SK-N-SH (cell line): Measurements from ENCODE around the gene GLG1.
"Not testable (repeated sequence)": the region's sequence is repeated elsewhere in the genome, so short reads cannot be mapped to it uniquely, and the experiment has no call there.

ENCODE experiments used
- EZH2phosphoT487 ChIP-seq: fragments of 200-600 bp; sonication (generic); IDR thresholded peaks from 2 replicates; pipeline ENCODE4 v1.6.1; 2017; ENCODE audit warnings: low read depth, mixed run types, mild to moderate bottlenecking, antibody characterized with exemption, moderate library complexity, borderline replicate concordance
- FOXM1 ChIP-seq: IDR thresholded peaks from 2 replicates; pipeline ENCODE4 v1.4.0; 2012; ENCODE audit warnings: low read depth, mild to moderate bottlenecking
- NFIC ChIP-seq: IDR thresholded peaks from 2 replicates; pipeline ENCODE4 v1.4.0; 2012; ENCODE audit warnings: borderline replicate concordance
- POLR2AphosphoS5 ChIP-seq: IDR thresholded peaks from 2 replicates; pipeline ENCODE4 v1.6.1; 2012; ENCODE audit warnings: low read depth, low read length
- RAD21 ChIP-seq: IDR thresholded peaks from 2 replicates; pipeline ENCODE4 v1.6.1; 2012; ENCODE audit warnings: mild to moderate bottlenecking, low read length
- REST ChIP-seq: IDR thresholded peaks from 2 replicates; pipeline ENCODE4 v1.6.1; 2012; ENCODE audit warnings: mild to moderate bottlenecking, low read depth, low read length, moderate library complexity
- SMC3 ChIP-seq: IDR thresholded peaks from 2 replicates; pipeline ENCODE4 v1.6.1; 2012; ENCODE audit warnings: low read depth, low read length, improper control_type of control experiment
- TAF1 ChIP-seq: IDR thresholded peaks from 2 replicates; pipeline ENCODE4 v1.6.1; 2012; ENCODE audit warnings: low read depth, mild to moderate bottlenecking, low read length, moderate library complexity, borderline replicate concordance
- TCF12 ChIP-seq: IDR thresholded peaks from 2 replicates; pipeline ENCODE4 v1.4.0; 2012
- USF2 ChIP-seq: fragments of 150-350 bp; IDR thresholded peaks from 2 replicates; pipeline ENCODE4 v1.6.1; 2017; ENCODE audit warnings: antibody characterized with exemption, low read length, low read depth, borderline replicate concordance
- ZBTB33 ChIP-seq: IDR thresholded peaks from 2 replicates; pipeline ENCODE4 v1.4.0; 2012; ENCODE audit warnings: low read depth, borderline replicate concordance
- TF ChIP-seq, protein P1 (sequence below): fragments of 200-600 bp; sonication (generic); IDR thresholded peaks from 2 replicates; pipeline ENCODE4 v1.6.1; 2017; ENCODE audit warnings: antibody characterized with exemption, mild to moderate bottlenecking, moderate library complexity
- TF ChIP-seq, protein P2 (sequence below): fragments of 150-350 bp; IDR thresholded peaks from 2 replicates; pipeline ENCODE4 v1.6.1; 2016; ENCODE audit warnings: mild to moderate bottlenecking, low read depth, low read length

- TF ChIP-seq TCF12, ZBTB33, RAD21, TAF1, REST, POLR2AphosphoS5, NFIC, EZH2phosphoT487, FOXM1, USF2, SMC3: not testable (repeated sequence)
- TF ChIP-seq, protein P1, sequence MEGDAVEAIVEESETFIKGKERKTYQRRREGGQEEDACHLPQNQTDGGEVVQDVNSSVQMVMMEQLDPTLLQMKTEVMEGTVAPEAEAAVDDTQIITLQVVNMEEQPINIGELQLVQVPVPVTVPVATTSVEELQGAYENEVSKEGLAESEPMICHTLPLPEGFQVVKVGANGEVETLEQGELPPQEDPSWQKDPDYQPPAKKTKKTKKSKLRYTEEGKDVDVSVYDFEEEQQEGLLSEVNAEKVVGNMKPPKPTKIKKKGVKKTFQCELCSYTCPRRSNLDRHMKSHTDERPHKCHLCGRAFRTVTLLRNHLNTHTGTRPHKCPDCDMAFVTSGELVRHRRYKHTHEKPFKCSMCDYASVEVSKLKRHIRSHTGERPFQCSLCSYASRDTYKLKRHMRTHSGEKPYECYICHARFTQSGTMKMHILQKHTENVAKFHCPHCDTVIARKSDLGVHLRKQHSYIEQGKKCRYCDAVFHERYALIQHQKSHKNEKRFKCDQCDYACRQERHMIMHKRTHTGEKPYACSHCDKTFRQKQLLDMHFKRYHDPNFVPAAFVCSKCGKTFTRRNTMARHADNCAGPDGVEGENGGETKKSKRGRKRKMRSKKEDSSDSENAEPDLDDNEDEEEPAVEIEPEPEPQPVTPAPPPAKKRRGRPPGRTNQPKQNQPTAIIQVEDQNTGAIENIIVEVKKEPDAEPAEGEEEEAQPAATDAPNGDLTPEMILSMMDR, result not testable (repeated sequence)
- TF ChIP-seq, protein P2, sequence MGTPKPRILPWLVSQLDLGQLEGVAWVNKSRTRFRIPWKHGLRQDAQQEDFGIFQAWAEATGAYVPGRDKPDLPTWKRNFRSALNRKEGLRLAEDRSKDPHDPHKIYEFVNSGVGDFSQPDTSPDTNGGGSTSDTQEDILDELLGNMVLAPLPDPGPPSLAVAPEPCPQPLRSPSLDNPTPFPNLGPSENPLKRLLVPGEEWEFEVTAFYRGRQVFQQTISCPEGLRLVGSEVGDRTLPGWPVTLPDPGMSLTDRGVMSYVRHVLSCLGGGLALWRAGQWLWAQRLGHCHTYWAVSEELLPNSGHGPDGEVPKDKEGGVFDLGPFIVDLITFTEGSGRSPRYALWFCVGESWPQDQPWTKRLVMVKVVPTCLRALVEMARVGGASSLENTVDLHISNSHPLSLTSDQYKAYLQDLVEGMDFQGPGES, result not testable (repeated sequence)
Observed at GRCh38 chr16:74409185-74409981, 197.5 kb downstream of the GLG1 start.
